Measurements from ENCODE around the gene TTN. TPM values are rescaled to one million over a fixed set of nuclear protein-coding genes. Genes with fewer than 3 reads are reported as not detected.

The TTN gene
- total and polyA plus RNA-seq, 2 of the 8 experiments (the other 6 are each of a cell fraction or from before 2014, with no cell fraction given) = 0.30 to 9.7 TPM

DNA sequence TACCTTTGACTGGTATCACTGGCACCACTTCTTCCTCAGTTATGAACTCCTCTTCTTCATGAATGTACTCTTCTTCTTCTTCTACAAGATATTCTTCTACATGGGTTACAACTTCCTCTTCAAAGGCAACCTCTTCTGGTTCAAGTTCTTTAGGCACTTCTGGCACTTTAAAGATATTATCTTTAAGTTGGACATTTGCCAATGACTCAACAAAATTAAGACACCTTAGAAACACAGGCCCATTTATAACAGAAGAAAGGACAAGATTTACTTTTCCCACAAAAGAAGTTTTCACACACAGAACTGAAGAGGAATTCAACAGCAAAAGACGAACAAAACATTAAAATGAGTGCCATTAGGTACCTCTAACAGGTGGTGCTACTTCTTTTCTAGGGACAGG lies 127.3 kb downstream of the TTN start (continued):
- no peak for TF ChIP-seq TEAD4 (IDR thresholded peaks at IDR 0.05; ENCODE audit: low read depth, low read length)
- TF ChIP-seq HDAC6 (IDR thresholded peaks at IDR 0.05; ENCODE audit: low read depth, low read length) = no peak
- no peak for TF ChIP-seq ASH2L (IDR thresholded peaks at IDR 0.05; ENCODE audit: low read length)
- no peak for TF ChIP-seq BCL11A (IDR thresholded peaks at IDR 0.05; ENCODE audit: low read depth in 2 of 2, low read length in 2 of 2)
- TF ChIP-seq SP4 (IDR thresholded peaks at IDR 0.05; ENCODE audit: low read length) = no peak
- TF ChIP-seq SP2 (IDR thresholded peaks at IDR 0.05; ENCODE audit: low read length) = no peak
- no peak for TF ChIP-seq MAFK (IDR thresholded peaks at IDR 0.05; ENCODE audit: low read depth, low read length)

Measured in H1 (cell line).